ENCODE measurements around the gene VGF.
A peak's percentile ranks its signal among the peaks of the same experiment; 100 is the strongest.

VGF gene

DNA sequence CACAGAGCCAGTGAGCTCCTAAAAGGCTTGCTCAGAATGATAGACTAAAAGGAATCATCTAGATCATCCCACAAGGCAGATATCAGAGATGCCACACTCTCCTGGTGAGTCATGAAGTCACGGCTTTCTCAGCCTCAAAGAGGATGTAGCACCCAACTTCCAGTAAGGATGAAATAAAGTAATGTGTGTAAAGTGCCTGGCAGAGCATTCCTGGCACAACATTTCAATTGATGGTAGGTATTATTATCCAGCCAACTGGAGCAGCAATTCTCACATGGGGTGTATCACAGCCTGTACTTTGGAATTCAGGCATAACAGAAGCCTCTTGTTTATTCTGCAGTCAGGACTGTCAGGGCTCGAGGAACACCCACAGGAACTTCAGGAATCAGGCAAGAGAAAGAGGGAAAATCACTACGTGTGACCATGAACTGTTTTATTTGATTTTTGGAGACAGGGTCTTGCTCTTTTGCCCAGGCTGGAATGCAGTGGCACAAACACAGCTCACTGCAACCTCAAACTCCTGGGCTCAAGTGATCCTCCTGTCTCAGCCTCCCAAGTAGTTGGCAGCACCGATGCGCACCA lies 20.0 kb upstream of the VGF start:
- DNase-seq: no peak

DNA sequence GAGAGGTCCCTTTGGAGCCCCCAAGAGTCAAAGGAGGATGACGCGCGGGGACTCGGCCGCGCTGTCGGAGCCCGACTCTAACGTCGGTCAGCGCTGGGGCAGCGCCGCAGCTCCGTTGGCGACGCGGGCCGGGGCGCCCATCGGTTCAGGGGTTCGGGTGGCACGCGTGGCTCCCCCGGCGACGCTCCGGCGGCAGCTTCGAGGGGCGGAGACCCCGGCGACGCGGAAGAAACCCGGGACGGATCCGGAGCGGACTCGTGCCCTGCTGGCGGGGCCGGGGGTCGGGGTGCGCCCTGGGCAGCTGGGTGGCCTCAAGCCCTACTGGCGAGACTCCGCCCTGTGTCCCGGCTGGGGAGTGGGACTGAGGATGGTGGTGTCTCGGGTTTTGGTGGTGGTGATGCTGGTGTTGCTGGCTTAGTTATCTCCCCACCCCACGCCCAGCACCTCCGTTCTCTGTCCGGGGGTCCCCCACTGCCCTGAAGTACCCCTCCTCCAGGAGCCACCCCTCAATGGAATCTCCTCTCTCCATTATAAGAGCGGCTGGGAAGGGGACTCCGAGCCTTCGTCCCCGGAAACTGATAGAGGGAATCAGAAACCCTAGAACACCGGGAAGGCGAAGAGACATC lies 14.9 kb upstream of the VGF start, which contains the start of gene NAT16:
TSS of gene NAT16 (minus strand) at position 164 of the 626 bp plus-strand sequence. CDS start 5,486 bp downstream, outside the sequence.
- DNase-seq: no peak

DNA sequence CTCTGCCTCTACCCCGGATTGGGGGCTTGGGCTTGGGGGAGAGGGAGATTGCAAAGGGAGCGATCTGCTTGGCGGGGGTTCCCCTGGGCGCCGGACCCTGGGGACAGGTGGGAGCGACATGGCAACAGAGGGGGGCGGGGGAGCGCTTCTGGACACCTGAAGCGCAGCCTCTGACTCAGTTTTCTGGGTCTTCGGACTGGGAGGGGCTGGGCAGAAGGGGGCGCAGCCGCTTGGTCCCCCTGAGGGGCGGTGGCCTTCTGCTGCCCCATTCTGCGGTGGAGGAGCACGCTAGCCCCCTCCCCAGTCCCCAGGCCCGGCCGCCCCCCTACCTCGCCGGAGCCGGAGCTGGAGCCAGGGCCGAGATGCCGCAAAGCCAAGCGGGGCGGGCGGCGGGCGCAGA lies 14.3 kb upstream of the VGF start:
- no peak for DNase-seq

DNA sequence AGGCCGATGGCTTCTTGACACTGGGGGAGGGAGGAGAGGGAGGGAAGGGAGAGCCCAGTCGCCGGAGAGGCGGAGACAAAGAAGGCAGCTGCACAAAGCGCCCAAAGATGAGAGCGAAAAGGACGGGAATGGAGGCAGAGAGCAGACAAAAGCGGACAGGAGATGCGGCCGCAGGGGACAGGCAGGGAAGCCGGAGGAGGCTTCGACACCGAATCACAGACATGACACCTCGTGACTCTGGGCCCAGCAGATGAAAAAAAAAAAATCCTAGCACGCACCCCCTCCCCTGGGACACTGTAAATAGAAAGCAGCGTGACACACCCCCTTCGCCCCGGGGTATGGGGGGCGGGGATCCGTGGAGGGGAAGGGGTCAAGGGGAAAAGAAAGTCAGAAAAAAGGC lies 13.7 kb upstream of the VGF start:
- no peak for DNase-seq

DNA sequence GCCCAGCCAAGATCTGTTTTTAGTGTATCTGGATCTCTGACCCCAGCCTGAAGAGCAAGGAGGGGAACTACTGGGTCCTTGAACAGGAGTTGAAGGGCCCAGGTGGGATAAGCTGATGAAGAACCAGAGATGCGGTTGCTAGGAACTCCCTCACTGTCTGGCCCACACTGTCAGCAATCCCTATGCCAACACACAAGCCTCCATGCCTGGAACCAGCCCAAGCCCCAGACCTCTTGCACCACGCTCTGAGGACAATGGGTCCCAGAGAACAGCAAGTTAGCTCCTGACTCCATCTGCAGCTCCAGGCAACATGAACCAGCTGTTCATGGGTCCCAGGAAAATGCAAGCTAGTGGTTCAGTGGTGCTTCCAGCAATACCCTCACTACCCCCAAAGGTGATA lies 12.3 kb upstream of the VGF start:
- no peak for DNase-seq

DNA sequence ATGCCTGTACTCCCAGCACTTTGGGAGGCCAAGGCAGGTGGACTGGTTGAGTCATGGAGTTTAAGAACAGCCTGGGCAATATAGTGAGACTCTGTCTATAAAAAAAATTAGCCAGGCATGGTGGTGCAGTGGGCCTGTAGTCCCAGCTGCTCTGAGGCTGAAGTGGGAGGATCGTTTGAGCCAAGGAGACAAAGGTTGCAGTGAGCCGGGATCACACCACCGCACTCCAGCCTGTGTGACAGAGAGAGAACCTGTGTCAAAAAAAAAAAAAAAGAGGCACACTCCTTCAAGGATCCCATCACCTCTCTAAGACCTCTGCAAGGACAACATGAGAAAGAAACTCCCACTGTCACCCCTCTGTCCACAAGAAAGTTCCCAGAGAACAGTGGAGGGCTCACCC lies 10.3 kb upstream of the VGF start:
- no peak for DNase-seq

DNA sequence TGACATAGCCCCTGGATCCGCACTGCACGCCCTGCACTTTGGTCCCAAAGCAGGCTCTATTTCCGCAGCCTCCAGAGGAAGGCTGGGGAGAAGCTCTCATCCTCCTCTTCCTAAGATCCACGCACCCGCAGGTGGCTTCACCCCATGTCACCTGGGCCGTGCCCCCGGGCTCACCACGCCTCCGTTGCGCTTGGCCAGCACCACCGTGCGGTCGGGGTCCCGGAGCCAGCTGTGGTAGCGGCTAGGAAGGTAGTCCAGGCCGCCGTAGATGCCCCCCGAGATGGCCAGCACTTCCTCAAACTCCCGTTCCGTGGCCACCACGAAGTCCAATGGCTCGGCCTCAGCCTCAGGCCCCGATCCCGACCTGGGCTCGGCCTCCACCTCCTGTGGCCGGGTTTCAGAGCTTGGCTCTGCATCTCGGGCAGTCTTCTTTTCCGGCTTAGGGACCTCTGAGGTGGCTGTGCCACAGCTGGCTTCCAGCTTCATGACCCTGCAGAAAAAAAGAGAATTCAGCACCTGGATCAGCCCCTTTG lies 9.0 kb upstream of the VGF start:
- no peak for DNase-seq

DNA sequence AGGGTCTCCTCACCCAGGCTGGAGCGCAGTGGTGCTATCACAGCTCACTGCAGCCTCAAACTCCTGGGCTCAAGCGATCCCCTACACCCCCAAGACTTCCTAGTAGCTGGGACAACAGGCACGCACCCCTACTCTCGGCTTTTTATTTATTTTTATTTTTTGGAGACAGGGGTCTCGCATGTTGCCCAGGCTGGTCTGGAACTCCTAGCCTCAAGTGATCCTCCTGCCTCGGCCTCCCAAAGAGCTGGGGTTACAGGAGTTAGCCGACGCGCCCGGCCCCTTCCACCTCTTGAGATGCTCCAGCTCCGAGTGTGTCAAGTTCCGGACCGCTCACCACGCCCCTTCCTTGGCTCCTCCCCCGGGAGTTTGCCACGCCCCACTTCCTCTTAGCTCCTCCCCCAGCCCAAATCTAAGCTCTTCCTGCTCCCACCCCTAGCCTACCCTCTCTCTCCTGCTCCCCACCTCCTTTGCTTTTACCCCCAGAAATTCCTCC lies 8.4 kb upstream of the VGF start:
- DNase-seq: no peak

DNA sequence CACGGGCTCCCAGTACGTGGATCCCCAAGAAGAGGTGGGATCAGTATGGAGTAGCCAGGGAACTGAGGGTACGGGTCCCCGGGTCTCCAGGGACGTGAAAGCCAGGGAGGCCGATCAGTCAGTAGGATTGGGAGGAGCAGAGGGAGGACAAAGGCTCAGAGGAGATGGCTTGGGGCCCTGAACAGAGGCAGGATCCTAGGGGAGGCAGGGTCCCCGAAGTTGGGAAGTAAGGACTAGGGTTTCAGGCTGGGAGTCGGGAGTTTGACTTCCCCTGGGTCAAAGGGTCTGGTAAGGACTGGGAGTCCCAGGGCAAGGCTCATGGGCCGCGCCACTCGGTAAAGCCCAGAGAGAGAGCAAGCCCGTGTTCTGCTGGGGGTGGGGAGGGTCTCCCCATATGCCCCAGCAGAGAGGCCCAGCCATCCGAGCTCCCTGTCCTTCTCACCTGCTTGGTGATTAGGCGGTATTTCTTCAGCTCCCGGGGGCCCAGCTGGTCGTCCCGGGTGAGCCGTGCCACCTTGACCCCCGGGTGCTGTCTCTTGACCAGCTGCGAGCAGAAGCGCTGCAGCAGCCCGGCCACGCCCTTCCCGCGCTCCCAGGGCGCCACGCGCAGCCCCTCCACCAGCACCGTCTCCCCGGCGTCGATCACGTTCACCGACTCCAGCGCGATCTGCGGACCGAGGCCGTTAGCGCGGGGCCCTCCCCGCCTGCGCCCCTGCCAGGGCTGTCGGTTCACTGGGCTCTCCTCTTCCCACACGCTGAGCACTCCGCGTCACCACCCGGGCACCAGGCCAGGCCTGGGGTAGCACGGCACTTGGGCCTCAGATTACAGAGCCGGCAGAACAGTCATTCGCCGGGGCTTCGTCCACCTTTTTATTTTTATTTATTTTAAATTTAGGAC lies 7.7 kb upstream of the VGF start:
- DNase-seq: no peak

DNA sequence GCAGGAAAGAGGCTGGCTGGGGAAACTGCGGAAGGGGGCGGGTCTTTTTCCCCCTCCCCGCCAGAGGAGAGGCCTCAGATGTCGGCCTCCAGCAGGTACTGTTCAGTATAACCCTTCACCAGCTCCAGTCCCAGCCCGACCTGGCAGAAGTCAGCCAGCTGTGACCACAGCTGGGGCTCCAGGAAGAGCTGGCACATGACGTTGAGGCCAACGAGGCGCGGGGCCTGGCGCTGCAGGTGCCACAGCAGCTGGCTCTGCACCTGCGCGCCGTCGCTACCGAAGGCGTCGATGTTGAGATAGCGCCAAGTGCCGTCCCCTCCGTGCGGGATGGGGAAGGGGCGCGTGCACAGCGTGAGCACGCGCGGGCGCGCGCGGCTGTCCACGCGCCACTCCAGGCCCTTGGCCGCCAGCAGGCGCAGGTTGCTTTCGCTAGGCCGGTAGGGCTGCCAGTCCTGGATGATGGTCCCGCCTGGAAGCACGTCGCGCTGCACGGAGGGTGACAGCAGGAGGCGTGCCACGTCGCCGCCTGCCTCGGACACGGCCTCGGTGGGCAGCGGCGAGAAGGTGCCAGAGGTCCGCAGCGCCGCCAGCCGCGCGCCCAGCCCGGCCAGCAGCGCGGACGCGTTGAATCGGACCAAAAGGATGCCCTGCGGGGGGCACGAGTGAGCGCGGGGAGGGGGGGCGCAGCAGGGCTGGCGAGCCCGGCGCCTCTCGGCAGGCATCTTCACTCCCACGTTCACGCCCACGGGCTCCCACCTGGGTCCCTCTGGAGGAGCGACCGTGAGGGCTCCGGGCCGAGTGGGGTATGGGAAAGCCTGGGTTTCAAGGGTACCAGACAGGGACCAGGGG lies 6.9 kb upstream of the VGF start:
- no peak for DNase-seq

DNA sequence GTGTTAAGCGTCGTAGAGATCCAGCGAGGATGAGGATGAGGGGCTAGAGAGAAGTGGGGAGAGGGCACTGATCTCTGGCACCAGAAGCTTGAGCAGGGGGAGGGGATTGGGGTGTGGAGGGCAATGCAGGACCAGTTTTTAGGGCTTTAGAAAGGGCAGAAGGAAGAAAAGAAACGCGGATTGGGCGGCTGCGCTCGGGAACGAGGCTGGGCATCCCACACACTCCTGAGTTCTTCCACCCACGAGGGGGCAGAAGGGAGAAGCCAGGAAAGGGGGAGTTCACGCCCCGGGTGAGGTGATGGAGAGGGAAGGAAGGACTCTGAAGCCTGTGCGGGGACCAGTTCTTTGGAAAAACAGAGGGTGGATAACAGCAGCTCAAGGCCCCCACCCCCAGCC lies 6.1 kb upstream of the VGF start:
- no peak for DNase-seq

DNA sequence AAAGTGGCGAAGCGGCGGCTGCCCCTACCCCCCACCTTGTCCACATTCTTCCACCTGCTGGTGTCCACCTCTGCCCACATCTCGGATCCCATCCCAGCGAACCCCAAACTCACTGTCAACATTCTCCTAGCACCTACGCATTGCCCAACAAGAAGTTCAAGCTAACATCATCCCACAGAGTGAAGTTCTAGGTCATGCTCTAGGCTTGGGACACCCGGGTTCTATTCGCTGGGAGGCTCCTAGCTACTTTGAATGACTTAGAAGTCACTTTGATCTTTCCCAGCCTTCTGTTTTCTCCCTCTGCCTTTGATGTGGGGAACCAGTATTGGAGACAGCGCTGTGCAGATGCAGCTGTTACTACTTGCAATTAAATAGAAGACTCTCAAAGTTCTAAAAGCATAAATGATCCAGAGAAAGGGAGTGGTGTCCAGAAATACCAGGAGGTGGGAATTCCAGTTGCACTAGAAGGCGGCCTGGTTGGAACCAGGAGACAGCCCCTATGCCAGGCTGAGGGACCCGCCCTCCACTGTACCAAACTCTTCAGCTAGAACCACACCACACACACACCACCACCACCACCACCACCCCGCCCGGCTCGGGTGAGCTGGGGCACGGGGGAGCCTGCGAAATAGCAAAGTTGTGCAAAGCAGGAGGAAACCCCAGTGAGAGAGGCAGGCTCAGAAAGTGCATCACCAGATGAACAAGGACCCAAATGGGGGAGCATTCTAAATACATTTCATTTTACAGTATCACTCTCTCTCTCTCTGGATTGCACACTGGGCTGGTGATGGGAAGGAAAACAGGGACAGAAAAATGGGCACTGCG lies 5.5 kb upstream of the VGF start:
- no peak for DNase-seq

DNA sequence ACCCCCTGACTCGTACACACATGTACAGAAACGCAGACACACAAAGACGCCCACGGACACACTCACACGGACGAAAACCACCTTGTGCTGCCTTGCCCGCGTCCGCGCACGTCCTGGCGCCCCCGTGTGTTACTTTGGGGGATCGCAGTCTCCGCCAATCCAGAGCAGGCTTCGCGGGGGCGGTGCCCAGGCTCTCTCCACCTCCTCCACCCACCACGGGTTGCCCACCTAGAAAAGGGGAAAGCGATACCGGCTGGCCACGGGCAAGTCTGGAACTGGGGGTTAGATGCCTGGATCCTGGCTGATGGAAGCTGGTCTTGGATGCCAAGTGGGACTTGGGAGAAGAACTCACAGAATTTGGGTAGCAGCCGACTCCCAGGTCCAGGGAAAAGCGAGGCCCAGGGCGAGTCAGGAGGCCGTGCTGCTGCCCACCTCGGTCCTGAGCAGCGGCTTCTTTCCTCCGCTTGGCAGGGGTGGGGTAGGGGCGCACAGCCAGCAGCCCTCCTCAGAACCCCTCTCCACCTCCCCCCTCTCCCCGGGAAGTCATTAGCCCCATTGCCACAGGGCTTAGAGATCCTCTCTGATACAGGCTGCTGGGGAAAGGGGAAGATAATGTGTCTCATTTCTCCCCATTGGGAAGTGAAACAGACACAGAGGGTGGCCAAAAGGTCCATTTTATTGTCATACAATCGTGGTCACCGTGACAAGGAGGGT lies 4.6 kb upstream of the VGF start:
- DNase-seq: no peak

DNA sequence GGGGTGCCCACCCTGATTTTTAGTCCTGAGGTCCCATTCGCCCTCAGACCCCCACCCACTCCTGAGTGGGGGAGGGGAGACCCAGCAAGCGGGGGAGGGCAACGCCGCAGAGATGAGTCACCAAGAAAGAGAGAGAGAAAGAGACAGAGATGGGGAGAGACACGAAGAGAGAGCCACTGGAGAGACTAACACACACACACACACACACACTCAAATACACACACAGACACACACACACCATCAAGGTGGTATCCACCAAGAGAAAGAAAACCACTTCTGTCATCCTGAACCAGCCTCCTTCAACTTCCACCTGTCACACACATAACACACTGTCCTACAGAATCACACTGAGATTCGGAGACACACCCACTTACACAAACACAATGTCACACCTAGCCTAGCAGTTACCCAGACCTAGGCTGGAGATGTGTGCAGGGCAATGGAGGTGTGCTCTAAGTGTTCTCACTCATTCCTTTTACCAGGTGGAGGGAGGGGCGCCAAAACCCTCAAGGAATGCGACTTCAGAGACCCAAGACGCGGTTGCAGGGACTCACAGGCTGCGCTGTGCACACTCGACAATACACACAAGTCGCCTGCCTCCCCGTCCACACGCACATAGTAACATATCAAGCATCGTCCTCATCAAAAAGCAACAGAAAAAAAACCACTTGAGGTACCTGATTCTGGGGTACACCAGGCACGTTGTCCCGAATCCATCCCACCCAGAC lies 3.9 kb upstream of the VGF start:
- no peak for DNase-seq

DNA sequence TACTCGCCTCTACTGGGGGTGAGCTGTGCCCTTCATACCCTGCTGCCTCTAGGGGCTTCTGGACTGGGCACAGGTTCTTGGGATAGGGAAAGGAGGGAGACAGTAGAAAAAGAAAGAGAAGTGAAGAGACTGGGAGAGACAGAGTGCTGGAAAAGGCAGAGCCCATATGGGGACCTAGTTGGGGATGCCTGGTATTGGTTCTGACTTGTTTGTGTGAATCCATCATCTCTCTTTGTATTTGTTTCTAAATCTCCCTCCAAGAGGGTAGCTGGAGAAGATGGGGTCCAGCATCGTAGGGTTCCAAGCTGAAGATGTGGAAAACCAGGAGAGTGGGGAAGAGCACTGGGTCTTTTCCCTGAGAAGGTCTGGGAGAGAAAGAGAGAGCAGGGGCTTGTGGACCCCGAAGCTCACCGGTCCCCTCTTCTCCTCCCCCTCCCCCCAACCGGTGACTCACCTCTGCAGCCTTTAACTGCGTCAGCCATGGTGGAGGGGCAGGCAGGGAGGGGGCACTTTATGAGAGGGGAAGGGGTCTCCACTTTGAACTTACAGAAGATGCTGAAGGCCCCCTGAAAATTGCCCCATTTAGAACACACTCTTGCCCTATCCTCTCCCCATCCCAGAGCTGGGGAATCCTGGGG lies 3.2 kb upstream of the VGF start:
- no peak for DNase-seq

DNA sequence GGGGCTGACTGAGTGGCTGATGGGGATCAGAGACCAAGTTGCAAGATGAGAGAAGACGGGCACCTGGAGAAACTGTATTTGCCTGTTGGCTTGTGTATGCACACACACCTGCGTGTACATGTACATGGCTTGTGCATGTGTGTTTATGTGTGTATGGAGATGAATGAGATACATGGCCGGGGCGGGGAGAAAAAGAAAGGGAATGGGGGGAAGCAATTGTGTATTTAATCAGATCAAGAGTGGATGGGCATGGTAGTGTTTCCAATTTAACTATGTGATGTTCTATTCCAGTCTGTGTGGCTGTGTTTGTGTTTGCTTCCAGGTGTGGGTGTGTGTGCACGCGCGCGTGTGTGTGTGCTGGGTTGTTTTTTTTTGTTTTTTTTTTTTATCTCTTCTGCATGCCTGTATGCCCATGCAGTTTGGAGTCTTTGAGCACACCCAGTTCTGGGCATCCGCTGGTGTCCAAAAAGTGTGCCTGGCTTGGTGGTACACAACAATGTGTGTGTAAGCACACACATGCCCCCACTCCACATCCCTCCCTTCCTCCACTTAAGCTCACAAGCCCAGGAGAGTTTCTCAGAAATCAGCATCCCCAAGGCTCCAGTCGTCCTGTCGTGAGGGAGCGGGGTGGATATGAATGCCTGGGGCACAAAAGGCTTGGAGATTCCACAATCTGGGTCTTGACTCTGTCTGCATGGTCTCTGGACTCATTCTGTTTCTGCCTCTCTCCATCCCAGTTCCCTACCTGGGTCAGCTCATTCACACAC lies 2.5 kb upstream of the VGF start:
- DNase-seq: no peak

DNA sequence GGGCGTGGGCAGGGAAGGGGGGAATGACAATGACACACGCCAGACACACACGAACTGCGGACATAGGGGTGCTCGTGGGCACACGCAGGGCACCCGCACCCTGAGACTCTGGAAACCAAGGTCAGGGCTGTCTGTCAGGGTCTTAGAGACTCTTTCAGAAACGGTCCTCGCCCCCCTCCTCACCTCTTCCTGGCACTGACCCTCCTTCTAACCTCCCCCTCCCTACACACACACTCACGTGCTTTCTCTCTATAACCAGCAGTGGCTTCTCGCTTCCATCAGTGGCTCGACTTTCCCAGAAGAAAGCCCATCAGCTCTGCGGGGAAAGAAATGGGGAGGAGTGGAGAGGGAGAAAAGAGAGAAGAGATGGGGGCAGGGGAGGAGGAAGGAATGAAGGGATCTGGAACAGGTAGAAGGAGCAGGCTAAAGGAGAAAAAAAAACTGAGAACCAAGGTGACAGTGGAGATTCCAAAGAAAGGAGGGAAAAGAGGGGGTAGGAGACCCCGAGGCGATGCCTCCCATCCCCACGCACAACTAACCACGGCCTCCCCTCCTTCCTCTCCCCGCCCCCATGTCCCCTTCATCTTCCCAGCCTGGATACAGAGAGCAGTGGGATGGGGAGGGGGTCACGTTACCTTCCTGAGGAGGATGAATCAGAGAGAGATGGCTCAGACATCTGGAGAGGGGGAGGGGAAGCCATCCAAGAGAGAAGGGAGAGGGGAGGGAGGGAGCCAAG lies 1.7 kb upstream of the VGF start:
- DNase-seq: peak; percentile 16

DNA sequence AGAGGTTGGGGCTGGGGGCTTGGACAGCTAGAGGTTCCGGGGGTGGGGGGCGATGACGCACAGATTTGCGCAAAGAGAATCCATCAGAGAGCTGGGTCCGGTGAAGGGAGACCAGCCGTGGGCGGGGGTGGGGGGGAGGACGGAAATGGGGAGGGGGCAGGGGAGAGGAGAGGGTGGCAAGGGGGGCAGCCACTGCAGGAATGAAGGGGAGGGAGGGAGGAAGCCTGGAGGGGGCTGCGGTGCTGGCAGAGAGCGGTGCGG lies 1.2 kb upstream of the VGF start:
- DNase-seq: no peak
